ENCODE data around the gene MYRIP.

The MYRIP gene

DNA sequence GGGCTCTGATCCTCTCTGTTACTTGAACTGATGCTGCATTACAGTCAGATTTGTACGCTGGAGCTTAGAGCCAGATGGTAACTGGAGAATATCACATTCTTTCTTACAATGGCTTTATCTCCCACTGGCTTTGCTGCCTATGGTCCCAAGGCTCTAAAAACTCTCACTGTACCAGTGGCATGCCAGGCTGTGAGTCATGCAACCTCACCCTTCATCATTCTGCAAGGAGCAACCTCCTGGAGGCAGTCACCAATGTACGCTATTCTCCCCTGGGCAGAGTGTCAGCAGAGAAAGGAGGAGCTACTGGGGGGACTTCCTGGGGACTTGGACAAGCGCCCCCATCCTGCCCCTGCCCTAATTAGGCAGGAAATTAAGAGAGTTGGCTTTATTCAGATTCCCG lies 402.2 kb downstream of the MYRIP start:
- Histone ChIP-seq H3K23ac (ENCODE audit: low read depth, low read length, poor library complexity) (no peak overlapping the region), H2AK5ac (ENCODE audit: low read depth, low read length) (no peak overlapping the region), H3K36me3 (replicated peaks in 1 of 2; ENCODE audit: control insufficient read depth in 2 of 2, insufficient read depth in 2 of 2, low read length in 2 of 2) (no peaks in the 10 kb centered on the region), H3K4me3 (ENCODE audit: low read length in 2 of 2) (no peak overlapping the region), H3K4ac (ENCODE audit: low read length) (no peak overlapping the region), H2AFZ (ENCODE audit: low read length) (no peak overlapping the region), H4K8ac (ENCODE audit: low read depth, low read length) (no peak overlapping the region), H3K9ac (ENCODE audit: low read depth, low read length, poor library complexity) (no peak overlapping the region), H3K9me3 (replicated peaks in 1 of 2; ENCODE audit: control insufficient read depth in 2 of 2, insufficient read depth in 1 of 2, low read depth in 1 of 2, low read length in 2 of 2) (no peaks in the 10 kb centered on the region), H2BK12ac (ENCODE audit: low read length) (no peak overlapping the region), H3K14ac (ENCODE audit: low read length) (no peak overlapping the region), H3K4me1 (ENCODE audit: control insufficient read depth in 2 of 2, insufficient read depth in 1 of 2, low read depth in 1 of 2, low read length in 2 of 2) (peaks cover 0 to 2% of the 10 kb centered on the region in 2 donors), H4K91ac (ENCODE audit: low read depth, low read length, poor library complexity) (no peak overlapping the region), H2BK5ac (ENCODE audit: low read length) (no peak overlapping the region), H3K27ac (replicated peaks; ENCODE audit: low read length) (no peak overlapping the region), H2BK120ac (ENCODE audit: low read depth, low read length) (no peak overlapping the region), H3K4me2 (ENCODE audit: insufficient read depth, low read length, poor library complexity, severe bottlenecking) (no peak overlapping the region), H3K79me1 (ENCODE audit: low read depth, low read length) (no peaks in the 10 kb centered on the region), H3K27me3 (ENCODE audit: control insufficient read depth in 3 of 3, insufficient read depth in 3 of 3, low read depth in 1 of 3, low read length in 3 of 3) (peaks cover 0 to 4% (median 0%) of the 10 kb centered on the region in 3 experiments), H2BK15ac (ENCODE audit: low read length) (no peak overlapping the region), H3K18ac (ENCODE audit: low read length) (no peak overlapping the region)
- no CpG with 5 or more reads among the region's 4 CpGs for WGBS, 2 donors (ENCODE audit: extremely low coverage in 2 of 2, insufficient read length in 2 of 2, insufficient replicate concordance in 1 of 2)
- DNase-seq (ENCODE audit: low spot score) = no peak

DNA sequence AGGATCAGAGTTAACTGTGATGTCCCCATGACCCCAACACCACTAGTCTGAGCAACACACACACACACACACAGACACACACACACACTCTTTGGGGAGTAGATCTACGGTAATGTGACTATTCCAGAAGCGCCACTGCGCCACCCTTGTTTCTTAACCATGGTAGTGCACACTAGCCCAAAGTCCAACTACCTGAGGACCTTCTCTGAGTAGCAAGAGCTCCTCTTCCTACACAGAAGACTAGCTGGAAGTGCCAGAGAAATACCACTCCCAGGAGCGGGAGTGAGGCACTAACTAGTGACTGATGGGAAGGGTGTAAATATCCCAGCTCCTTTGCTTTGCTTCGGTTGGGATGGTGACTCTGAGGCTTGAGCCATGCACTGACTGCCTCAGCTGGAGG lies 404.1 kb downstream of the MYRIP start:
- Histone ChIP-seq H3K14ac (ENCODE audit: low read length) (no peak overlapping the region), H3K27ac (replicated peaks; ENCODE audit: low read length) (no peak overlapping the region), H3K23ac (ENCODE audit: low read depth, low read length, poor library complexity) (no peak overlapping the region), H3K18ac (ENCODE audit: low read length) (no peak overlapping the region), H4K91ac (ENCODE audit: low read depth, low read length, poor library complexity) (no peak overlapping the region), H3K27me3 (ENCODE audit: control insufficient read depth in 3 of 3, insufficient read depth in 3 of 3, low read depth in 1 of 3, low read length in 3 of 3) (peaks cover 0 to 4% (median 0%) of the 10 kb centered on the region in 3 experiments), H3K9me3 (replicated peaks in 1 of 2; ENCODE audit: control insufficient read depth in 2 of 2, insufficient read depth in 1 of 2, low read depth in 1 of 2, low read length in 2 of 2) (no peaks in the 10 kb centered on the region), H2BK120ac (ENCODE audit: low read depth, low read length) (no peak overlapping the region), H2AK5ac (ENCODE audit: low read depth, low read length) (no peak overlapping the region), H3K36me3 (replicated peaks in 1 of 2; ENCODE audit: control insufficient read depth in 2 of 2, insufficient read depth in 2 of 2, low read length in 2 of 2) (no peaks in the 10 kb centered on the region), H3K9ac (ENCODE audit: low read depth, low read length, poor library complexity) (no peak overlapping the region), H3K4me3 (ENCODE audit: low read length in 2 of 2) (no peak overlapping the region), H3K4ac (ENCODE audit: low read length) (no peak overlapping the region), H2BK15ac (ENCODE audit: low read length) (no peak overlapping the region), H3K79me1 (ENCODE audit: low read depth, low read length) (no peaks in the 10 kb centered on the region), H2BK12ac (ENCODE audit: low read length) (no peak overlapping the region), H3K4me2 (ENCODE audit: insufficient read depth, low read length, poor library complexity, severe bottlenecking) (no peak overlapping the region), H3K4me1 (ENCODE audit: control insufficient read depth in 2 of 2, insufficient read depth in 1 of 2, low read depth in 1 of 2, low read length in 2 of 2) (peaks cover 0 to 2% of the 10 kb centered on the region in 2 donors), H2BK5ac (ENCODE audit: low read length) (no peak overlapping the region), H4K8ac (ENCODE audit: low read depth, low read length) (no peak overlapping the region), H2AFZ (ENCODE audit: low read length) (no peak overlapping the region)
- no CpG with 5 or more reads among the region's 5 CpGs for WGBS, 2 donors (ENCODE audit: extremely low coverage in 2 of 2, insufficient read length in 2 of 2, insufficient replicate concordance in 1 of 2)
- no peak for DNase-seq (ENCODE audit: low spot score)

DNA sequence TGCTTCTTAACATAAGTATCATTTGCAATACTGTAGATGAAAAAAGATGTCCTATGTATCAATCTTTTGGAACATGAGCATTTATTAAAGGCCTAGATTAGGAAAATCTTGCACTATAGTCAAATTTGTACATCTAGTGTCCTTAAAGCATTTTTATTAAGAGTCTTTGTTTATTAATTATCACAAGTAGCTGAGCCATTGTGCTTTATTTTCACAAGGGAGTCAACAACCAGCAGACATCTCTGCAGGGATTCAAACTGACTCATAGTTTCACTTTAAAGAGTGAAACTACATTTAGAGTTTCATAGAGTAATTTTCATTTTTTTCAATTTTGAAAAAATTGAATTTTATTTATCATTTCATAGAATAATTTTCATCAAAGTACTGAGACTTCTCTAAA lies 405.6 kb downstream of the MYRIP start:
- no peak overlapping the region for H3K9ac ChIP-seq (ENCODE audit: low read depth, low read length, poor library complexity)
- H3K79me1 ChIP-seq (ENCODE audit: low read depth, low read length) = no peaks in the 10 kb centered on the region
- H2AFZ ChIP-seq (ENCODE audit: low read length) = no peak overlapping the region
- no peak overlapping the region for H3K4ac ChIP-seq (ENCODE audit: low read length)
- H3K4me1 ChIP-seq (ENCODE audit: control insufficient read depth in 2 of 2, insufficient read depth in 1 of 2, low read depth in 1 of 2, low read length in 2 of 2) = no peaks in the 10 kb centered on the region
- H3K18ac ChIP-seq (ENCODE audit: low read length) = no peak overlapping the region
- H3K4me2 ChIP-seq (ENCODE audit: insufficient read depth, low read length, poor library complexity, severe bottlenecking) = no peak overlapping the region
- H2AK5ac ChIP-seq (ENCODE audit: low read depth, low read length) = no peak overlapping the region
- H3K36me3 ChIP-seq (replicated peaks in 1 of 2; ENCODE audit: control insufficient read depth in 2 of 2, insufficient read depth in 2 of 2, low read length in 2 of 2) = no peaks in the 10 kb centered on the region
- no peak overlapping the region for H2BK15ac ChIP-seq (ENCODE audit: low read length)
- no peak overlapping the region for H3K23ac ChIP-seq (ENCODE audit: low read depth, low read length, poor library complexity)
- no peak for DNase-seq (ENCODE audit: low spot score)
- no peak overlapping the region for H3K27ac ChIP-seq (replicated peaks; ENCODE audit: low read length)
- no peak overlapping the region for H2BK120ac ChIP-seq (ENCODE audit: low read depth, low read length)
- H3K9me3 ChIP-seq (replicated peaks in 1 of 2; ENCODE audit: control insufficient read depth in 2 of 2, insufficient read depth in 1 of 2, low read depth in 1 of 2, low read length in 2 of 2) = no peaks in the 10 kb centered on the region
- H3K14ac ChIP-seq (ENCODE audit: low read length) = no peak overlapping the region
- no peak overlapping the region for H2BK12ac ChIP-seq (ENCODE audit: low read length)
- H3K27me3 ChIP-seq (ENCODE audit: control insufficient read depth in 3 of 3, insufficient read depth in 3 of 3, low read depth in 1 of 3, low read length in 3 of 3) = peaks cover 0 to 4% (median 0%) of the 10 kb centered on the region in 3 experiments
- no peak overlapping the region for H3K4me3 ChIP-seq (ENCODE audit: low read length in 2 of 2)
- H2BK5ac ChIP-seq (ENCODE audit: low read length) = no peak overlapping the region
- H4K91ac ChIP-seq (ENCODE audit: low read depth, low read length, poor library complexity) = no peak overlapping the region
- H4K8ac ChIP-seq (ENCODE audit: low read depth, low read length) = no peak overlapping the region

DNA sequence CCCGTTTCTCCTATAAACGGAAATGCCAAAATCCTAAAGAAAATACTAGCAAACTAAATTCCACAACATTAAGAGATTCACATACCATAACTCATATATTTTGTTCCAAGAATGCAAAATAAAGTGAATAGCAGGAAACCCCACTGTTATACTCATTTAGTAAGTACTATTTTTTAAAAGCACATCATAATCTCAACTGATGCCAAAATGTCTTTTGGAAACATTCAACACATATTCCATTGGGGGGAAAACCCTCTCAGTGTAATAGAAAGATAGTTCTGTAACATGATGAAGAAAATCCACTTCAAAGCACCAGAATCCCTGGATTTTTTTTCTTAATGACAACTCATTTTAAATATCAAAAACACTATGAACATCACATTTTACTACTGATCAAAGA lies 407.1 kb downstream of the MYRIP start:
- Histone ChIP-seq H3K79me1 (ENCODE audit: low read depth, low read length) (no peaks in the 10 kb centered on the region), H3K4ac (ENCODE audit: low read length) (no peak overlapping the region), H3K23ac (ENCODE audit: low read depth, low read length, poor library complexity) (no peak overlapping the region), H2BK5ac (ENCODE audit: low read length) (no peak overlapping the region), H3K14ac (ENCODE audit: low read length) (no peak overlapping the region), H2BK15ac (ENCODE audit: low read length) (no peak overlapping the region), H4K91ac (ENCODE audit: low read depth, low read length, poor library complexity) (no peak overlapping the region), H2AK5ac (ENCODE audit: low read depth, low read length) (no peak overlapping the region), H3K27me3 (ENCODE audit: control insufficient read depth in 3 of 3, insufficient read depth in 3 of 3, low read depth in 1 of 3, low read length in 3 of 3) (peaks cover 0 to 4% (median 0%) of the 10 kb centered on the region in 3 experiments), H3K4me1 (ENCODE audit: control insufficient read depth in 2 of 2, insufficient read depth in 1 of 2, low read depth in 1 of 2, low read length in 2 of 2) (no peaks in the 10 kb centered on the region), H3K27ac (replicated peaks; ENCODE audit: low read length) (no peak overlapping the region), H3K4me2 (ENCODE audit: insufficient read depth, low read length, poor library complexity, severe bottlenecking) (no peak overlapping the region), H3K18ac (ENCODE audit: low read length) (no peak overlapping the region), H4K8ac (ENCODE audit: low read depth, low read length) (no peak overlapping the region), H3K9ac (ENCODE audit: low read depth, low read length, poor library complexity) (no peak overlapping the region), H2AFZ (ENCODE audit: low read length) (no peak overlapping the region), H2BK12ac (ENCODE audit: low read length) (no peak overlapping the region), H3K4me3 (ENCODE audit: low read length in 2 of 2) (no peak overlapping the region), H3K36me3 (replicated peaks in 1 of 2; ENCODE audit: control insufficient read depth in 2 of 2, insufficient read depth in 2 of 2, low read length in 2 of 2) (no peaks in the 10 kb centered on the region), H2BK120ac (ENCODE audit: low read depth, low read length) (no peak overlapping the region), H3K9me3 (replicated peaks in 1 of 2; ENCODE audit: control insufficient read depth in 2 of 2, insufficient read depth in 1 of 2, low read depth in 1 of 2, low read length in 2 of 2) (no peaks in the 10 kb centered on the region)
- WGBS, 2 donors (ENCODE audit: extremely low coverage in 2 of 2, insufficient read length in 2 of 2, insufficient replicate concordance in 1 of 2) = no CpG with 5 or more reads among the region's 2 CpGs
- no peak for DNase-seq (ENCODE audit: low spot score)
